ENCODE data around the gene KATNIP.

KATNIP gene

DNA sequence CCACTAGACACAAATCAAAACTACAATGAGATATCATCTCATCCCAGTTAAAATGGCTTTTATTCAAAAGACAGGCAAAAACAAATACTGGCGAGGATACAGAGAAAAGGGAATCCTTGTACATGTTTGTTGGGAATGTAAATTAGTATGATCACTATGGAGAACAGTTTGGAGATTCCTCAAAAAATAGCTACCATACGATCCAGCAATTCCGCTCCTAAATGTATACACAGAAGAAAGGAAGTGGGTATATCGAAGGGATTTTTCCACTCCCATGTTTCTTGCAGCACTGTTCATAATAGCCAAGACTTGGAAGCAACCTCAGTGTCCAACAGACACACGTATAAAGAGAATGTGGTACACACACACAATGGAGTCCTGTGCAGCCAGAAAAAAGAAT is 35.3 kb downstream of the KATNIP start:
- DNase-seq, result no peak

DNA sequence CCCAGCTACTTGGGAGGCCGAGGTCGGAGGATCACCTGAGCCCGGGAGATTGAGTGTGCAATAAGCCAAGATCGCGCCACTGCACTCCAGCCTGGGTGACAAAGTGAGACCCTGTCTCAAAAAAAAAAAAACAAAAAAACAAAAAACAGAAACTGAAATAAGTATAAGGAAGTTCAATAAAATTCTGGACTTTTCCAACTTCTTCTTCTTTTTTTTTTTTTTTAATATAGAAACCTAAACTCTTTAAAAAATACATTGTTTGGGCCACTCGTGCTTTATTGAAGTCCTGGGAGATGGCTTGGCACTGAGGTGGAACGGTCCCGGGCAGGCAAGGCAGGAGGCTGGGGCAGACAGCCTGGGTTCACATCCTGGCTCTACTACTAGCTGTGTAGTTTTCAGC is 36.8 kb downstream of the KATNIP start:
- DNase-seq, result no peak

DNA sequence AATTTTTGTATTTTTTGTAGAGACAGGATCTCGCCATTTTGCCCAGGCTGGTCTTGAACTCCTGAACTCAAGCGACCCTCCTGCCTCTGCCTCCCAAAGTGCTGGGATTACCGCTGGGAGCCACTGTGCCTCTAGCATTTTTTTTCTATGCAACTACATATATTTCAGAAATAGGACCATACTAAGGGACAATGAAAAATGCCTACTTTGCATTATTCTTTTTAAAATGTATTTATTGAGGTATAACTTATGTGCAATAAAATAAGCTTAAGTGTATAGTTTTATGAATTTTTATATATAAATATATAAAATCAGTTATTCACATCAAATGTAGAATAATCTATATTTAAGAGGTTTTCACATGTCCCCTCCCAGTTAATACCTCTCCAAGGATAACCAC is 38.1 kb downstream of the KATNIP start:
- DNase-seq, result no peak

DNA sequence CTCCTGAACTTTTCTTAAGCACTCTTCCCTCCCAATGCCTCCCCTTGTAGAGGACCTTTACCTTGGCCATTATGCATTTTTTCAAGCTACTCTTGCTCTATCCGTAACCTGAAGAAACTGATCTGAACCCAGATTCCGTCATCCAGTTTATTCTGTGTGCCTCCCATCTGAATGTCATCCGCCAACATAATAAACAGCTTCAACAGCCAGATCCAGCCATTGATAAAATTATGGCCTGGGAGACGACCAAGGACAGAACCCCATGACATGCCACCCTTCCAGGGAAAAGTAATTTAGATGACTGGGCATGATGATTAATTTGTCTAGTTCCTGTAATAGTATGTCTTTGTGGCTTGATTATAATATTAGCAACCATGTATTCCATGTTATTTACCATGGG is 41.9 kb downstream of the KATNIP start:
- no peak for DNase-seq

DNA sequence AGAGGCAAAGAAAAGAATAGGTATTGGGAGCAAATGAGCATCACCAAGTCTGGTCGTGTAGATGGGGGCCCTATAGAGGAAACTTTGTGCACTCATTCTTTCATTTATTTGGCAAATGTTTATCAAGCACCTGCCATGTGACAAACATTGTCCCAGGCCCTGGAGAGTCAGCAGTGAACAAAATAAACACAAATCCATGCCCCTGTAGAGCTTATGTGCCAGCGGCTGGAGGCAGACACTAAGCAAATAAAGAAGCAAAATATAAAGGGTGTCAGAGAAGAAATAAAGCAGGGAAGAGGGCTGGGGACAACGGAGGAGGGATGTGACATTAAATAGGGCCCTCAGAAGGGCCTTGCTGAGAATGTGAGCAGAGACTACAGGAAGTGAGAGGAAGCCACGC is 45.5 kb downstream of the KATNIP start:
- DNase-seq, result no peak

DNA sequence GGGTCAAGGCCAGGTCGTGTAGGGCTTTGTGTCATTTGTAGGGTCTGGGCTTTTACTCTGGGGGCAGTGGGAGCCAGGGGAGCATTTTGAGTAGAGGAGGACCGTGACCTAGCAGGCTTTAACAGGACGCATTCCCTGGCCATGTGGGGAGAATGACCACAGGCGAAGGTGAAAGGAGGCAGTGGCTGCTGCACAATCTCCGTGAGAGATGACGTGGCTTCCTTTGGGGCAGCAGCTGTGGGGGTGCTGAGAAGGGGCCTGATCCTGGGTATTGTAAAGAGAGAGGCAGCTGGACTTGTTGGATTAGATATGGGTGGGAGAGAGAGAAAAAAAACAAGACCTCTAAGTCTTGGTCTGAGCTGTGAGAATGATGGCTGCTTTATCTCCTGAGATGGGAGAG is 46.0 kb downstream of the KATNIP start:
- DNase-seq, result no peak

DNA sequence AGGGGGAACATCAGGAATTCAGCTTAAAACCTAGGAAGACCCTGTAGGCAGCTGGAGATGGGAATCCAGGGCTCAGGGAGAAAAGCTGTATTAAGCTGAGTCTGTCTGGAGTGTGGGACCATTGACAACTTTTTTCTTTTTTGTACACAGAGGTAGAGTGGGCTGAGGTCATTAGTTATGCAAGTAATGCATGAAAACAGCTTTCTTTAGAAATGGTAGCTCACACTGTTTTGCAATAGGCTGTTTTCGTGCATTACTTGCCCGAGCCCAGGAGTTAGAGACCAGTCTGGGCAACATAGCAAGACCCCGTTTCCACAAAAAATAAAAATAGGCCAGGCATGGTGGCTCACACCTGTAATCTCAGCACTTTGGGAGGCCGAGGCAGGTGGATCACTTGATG is 46.5 kb downstream of the KATNIP start:
- no peak for DNase-seq

DNA sequence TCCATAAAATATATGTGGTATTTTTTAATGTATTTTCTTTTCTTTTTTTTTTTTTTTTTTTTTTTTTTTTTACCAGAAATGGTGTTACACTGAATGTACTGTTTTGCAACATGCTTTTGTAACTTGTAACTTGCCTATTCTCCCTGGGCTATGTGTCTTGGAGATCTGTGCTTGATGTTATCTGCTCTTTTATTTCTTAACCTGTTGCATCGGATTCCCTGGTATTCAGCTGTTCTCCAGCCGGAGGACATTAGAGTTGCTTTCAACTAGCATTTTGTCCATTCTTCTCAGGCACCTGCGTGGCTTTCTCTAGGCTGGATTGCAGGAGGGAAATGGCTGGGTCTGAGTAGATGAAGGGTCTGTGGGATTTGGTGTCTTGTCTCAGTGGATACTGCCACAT is 47.4 kb downstream of the KATNIP start:
- DNase-seq, result no peak

DNA sequence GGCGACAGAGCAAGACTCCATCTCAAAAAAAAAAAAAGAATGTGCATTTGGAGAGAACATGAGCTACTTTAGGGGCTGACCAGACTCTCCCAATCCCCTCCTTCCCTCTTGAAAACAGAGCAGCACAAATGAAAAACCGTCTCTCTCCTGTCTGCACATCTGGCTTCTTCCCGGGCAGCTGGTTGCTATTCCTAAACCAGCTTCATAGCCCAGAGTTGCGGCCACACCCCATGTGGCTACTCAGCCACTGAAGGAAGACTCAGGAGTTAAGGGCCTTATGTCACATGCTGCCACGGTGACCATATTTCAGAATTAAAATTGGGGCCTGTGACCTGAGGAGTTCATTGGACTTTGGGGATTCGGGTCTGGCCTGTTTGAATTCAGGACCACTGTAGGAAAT is 48.3 kb downstream of the KATNIP start:
- DNase-seq, result no peak

DNA sequence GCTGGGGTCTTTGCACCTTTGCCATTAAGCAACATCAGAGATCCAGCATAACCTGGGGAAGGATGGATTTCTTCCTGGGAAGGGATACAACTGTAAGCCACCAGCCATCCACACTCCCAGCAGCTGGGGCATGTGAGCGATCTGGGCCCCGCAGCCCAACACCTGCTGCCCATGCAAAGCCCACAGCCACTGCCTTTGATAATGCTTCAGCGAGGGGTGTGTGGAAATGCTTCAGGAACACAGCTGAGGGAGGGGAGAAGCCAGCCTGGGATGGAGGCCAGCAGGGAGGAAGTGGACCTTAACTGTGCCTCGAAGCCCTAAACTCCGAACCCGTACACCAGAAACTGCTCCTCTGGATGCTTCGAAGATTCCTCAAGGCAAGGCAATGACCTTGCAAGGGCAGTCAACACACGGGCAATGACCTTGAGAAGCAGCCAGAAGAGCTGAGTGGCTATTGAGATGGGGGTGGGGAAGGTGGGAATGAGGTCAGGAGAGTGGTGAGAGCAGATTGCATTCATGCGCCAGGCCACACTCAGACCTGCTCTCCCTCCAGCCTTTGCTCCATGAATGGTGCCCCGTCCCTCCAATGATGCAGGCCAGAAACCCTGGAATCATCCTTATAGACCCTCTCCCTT is 49.1 kb downstream of the KATNIP start:
- DNase-seq, result no peak

DNA sequence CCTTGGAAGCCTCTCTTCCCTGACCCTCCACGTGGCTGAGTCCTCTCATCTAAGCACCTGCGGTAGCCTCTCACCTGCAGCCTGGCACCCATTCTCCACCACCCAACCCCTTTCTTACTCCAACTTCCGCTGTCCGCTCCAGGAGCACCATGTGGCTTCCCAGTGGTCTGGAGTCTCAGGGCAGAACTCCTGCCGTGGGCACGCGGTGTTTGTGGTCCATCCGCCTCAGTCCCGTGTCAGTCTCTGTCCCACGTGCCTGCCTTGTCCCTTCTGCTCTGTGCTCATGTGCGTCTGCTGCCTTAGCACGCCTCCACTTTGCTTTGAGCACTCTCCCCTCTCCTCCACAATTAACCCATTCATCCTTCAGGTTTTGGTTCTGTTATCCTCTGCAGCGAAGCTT is 49.7 kb downstream of the KATNIP start:
- DNase-seq, result no peak

Measured in GDM1 (cell line).